DOHH2 (cell line): ENCODE results near the gene EARS2.
A peak's percentile ranks its signal among the peaks of the same experiment; 100 is the strongest.

ENCODE experiments used
- H3F3A ChIP-seq: fragments of 200-600 bp; sonication (generic), shearing (Covaris generic); 2 replicates; pipeline ENCODE4 v1.6.0; 2016; ENCODE audit warnings: antibody characterized with exemption, mild to moderate bottlenecking; ENCODE audit not compliant: control insufficient read depth, insufficient read depth
- H3K27ac ChIP-seq: fragments of 200-600 bp; sonication (generic); 2 replicates; pipeline ENCODE4 v1.5.1; 2014; ENCODE audit warnings: low read depth, mild to moderate bottlenecking, low read length, moderate library complexity
- H3K27me3 ChIP-seq: fragments of 200-600 bp; sonication (generic); 2 replicates; pipeline ENCODE4 v1.6.1; 2014; ENCODE audit warnings: mild to moderate bottlenecking, low read length, mixed read lengths; ENCODE audit not compliant: control insufficient read depth
- H3K36me3 ChIP-seq: fragments of 200-600 bp; sonication (generic); 2 replicates; pipeline ENCODE4 v1.6.1; 2014; ENCODE audit warnings: mild to moderate bottlenecking, low read length, moderate library complexity, mixed read lengths; ENCODE audit not compliant: control insufficient read depth
- H3K4me1 ChIP-seq: fragments of 200-600 bp; sonication (generic); 2 replicates; pipeline ENCODE4 v1.6.1; 2014; ENCODE audit warnings: mild to moderate bottlenecking, low read length, mixed read lengths; ENCODE audit not compliant: control insufficient read depth
- H3K4me2 ChIP-seq: fragments of 200-600 bp; sonication (generic); 2 replicates; pipeline ENCODE4 v1.6.0; 2014; ENCODE audit warnings: mild to moderate bottlenecking, low read length, moderate library complexity
- H3K4me3 ChIP-seq: fragments of 200-600 bp; sonication (generic); 2 replicates; pipeline ENCODE4 v1.5.1; 2014; ENCODE audit warnings: mild to moderate bottlenecking, low read length, mixed read lengths
- H3K79me2 ChIP-seq: fragments of 200-600 bp; sonication (generic); 2 replicates; pipeline ENCODE4 v1.6.1; 2014; ENCODE audit warnings: mild to moderate bottlenecking, low read length, mixed read lengths; ENCODE audit not compliant: control insufficient read depth
- H3K9me2 ChIP-seq: fragments of 200-600 bp; sonication (generic); replicated peaks from 2 replicates; pipeline ENCODE4 v1.6.1; 2014; ENCODE audit warnings: mild to moderate bottlenecking, low read length, mixed read lengths; ENCODE audit not compliant: control insufficient read depth
- H3K9me3 ChIP-seq: fragments of 200-600 bp; sonication (generic); 2 replicates; pipeline ENCODE4 v1.6.1; 2014; ENCODE audit warnings: antibody characterized with exemption, low read length, mixed read lengths; ENCODE audit not compliant: control insufficient read depth, insufficient read depth
- H4K20me1 ChIP-seq: fragments of 200-600 bp; sonication (generic); 2 replicates; pipeline ENCODE4 v1.6.0; 2014; ENCODE audit warnings: low read depth, mild to moderate bottlenecking, antibody characterized with exemption, low read length, moderate library complexity; ENCODE audit not compliant: control insufficient read depth, insufficient read depth
- EZH2phosphoT487 ChIP-seq: fragments of 200-600 bp; sonication (generic); IDR thresholded peaks from 2 replicates; pipeline ENCODE4 v1.6.1; 2017; ENCODE audit warnings: borderline replicate concordance, mild to moderate bottlenecking, antibody characterized with exemption, low read length, moderate library complexity, mixed read lengths
- TF ChIP-seq, protein P1 (sequence below): fragments of 200-600 bp; sonication (generic); IDR thresholded peaks from one replicate; pipeline ENCODE4 v1.5.1; 2014; ENCODE audit warnings: antibody characterized with exemption, mild to moderate bottlenecking, low read depth, low read length; ENCODE audit not compliant: poor library complexity, severe bottlenecking

EARS2 gene

DNA sequence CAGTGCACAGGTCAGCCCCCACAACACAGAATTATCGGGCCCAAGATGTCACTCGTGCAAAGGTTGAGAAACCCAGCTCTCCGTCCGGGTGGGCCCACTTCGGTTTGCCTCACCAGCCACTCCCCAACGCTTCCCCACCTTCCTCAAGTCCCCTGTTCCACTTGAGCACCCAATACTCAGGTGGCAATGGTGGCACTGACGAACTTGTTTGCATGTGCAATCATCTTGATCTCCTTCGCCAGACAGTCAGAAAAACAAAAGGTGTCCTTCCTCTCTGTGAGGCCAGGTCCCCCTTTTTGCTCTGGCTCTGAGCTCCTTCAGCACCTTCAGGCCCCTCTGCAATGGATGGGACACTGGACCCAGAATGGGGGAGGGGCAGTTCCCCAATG lies 50.5 kb downstream of the EARS2 start:
- Histone ChIP-seq H3K4me2 (peak overlapping the region; percentile 100), H3K79me2 (peaks cover 94% of the 10 kb centered on the region)

DNA sequence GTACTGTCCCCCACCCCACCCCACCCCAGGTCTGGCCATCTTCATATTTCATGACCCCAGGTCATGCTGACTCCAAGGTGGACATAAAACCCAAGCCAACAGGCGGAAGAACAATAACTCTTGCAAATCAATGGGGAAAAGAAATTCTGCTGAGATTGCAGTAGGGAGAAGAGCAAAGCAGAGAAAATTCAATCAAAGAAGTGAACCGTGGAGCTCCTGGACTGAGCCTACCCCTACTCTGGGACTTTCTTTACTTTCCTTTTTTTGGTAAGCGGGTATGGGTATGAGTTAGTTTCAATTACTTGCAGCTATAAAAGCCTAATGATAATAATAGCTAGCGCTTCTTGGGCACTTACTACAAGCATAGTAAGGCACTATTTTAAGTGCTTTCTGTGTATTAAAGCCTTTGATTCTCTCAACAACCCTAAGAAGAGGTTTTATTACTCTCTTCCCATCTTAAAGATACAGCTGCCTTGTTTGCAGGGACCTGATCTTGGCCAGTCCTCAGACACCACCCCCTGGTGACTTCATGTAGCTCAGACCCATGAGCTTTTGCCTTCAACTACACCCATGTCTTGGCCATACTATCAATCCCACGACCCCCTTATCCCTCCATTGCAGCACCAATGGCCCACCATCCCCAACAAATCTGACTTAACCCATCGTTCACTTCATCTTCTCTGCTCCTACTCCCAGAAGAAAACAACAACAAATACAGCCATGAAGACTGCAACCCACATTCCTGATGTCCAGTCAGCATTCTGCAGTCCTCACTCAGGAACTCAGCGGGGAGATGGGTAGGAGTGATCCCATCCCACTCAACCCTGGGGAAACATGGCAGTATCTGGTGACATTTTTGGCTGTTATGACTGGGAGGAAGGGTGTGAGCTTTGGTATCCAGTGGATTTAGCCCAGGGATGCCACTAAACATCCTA lies 51.2 kb downstream of the EARS2 start:
- H3K9me2 ChIP-seq: no peaks in the 10 kb centered on the region
- H3K4me2 ChIP-seq: peak overlapping the region; percentile 100
- H3K27me3 ChIP-seq: no peaks in the 10 kb centered on the region; the same call in 1 of the 2 replicates
- peak overlapping the region; percentile 100 for H3K27ac ChIP-seq
- TF ChIP-seq EZH2phosphoT487: no peak
- TF ChIP-seq, protein P1, sequence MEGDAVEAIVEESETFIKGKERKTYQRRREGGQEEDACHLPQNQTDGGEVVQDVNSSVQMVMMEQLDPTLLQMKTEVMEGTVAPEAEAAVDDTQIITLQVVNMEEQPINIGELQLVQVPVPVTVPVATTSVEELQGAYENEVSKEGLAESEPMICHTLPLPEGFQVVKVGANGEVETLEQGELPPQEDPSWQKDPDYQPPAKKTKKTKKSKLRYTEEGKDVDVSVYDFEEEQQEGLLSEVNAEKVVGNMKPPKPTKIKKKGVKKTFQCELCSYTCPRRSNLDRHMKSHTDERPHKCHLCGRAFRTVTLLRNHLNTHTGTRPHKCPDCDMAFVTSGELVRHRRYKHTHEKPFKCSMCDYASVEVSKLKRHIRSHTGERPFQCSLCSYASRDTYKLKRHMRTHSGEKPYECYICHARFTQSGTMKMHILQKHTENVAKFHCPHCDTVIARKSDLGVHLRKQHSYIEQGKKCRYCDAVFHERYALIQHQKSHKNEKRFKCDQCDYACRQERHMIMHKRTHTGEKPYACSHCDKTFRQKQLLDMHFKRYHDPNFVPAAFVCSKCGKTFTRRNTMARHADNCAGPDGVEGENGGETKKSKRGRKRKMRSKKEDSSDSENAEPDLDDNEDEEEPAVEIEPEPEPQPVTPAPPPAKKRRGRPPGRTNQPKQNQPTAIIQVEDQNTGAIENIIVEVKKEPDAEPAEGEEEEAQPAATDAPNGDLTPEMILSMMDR: peak; percentile 35
- H3F3A ChIP-seq: peaks cover 24% of the 10 kb centered on the region
- no peaks in the 10 kb centered on the region for H3K9me3 ChIP-seq
- peaks cover 67% of the 10 kb centered on the region for H4K20me1 ChIP-seq
- H3K4me3 ChIP-seq: peak overlapping the region; percentile 88
- H3K4me1 ChIP-seq: peaks cover 67% of the 10 kb centered on the region
- peaks cover 100% of the 10 kb centered on the region for H3K79me2 ChIP-seq
- H3K36me3 ChIP-seq: peaks cover 91% of the 10 kb centered on the region

More for the DNA sequence above, 50.5 kb downstream of the EARS2 start:
- TF ChIP-seq, protein P1: no peak
- TF ChIP-seq EZH2phosphoT487: no peak
- Histone ChIP-seq H3K27ac (peak overlapping the region; percentile 100), H4K20me1 (peaks cover 61% of the 10 kb centered on the region), H3K27me3 (no peaks in the 10 kb centered on the region; the same call in 1 of the 2 replicates), H3K4me1 (peaks cover 67% of the 10 kb centered on the region), H3K36me3 (peaks cover 84% of the 10 kb centered on the region), H3K9me2 (no peaks in the 10 kb centered on the region), H3F3A (peaks cover 28% of the 10 kb centered on the region), H3K4me3 (peak overlapping the region; percentile 88), H3K9me3 (no peaks in the 10 kb centered on the region)

DNA sequence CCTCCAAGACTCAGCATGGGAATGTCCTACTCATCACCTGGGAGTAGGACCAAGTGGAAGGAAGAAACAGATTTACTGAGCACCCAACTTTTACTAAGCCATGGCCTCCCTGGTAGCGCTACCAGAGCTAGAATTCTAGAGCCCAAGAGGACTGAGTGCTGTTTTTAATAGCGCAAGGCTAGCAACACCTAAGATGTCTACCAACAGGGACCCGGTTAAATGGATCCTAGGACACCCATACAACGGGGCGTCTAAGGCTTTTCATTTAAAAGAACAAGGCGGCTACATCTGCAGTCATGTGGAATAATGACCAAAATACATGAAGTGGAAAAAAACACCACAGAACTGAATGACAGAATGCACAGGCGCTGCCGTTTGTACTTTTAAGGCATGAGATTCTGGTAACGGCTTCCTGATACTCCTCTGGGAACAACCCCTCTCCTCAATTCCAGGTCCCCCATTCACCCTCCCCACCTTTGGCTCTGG lies 51.9 kb downstream of the EARS2 start:
- Histone ChIP-seq H3K36me3 (peaks cover 98% of the 10 kb centered on the region), H3K79me2 (peaks cover 100% of the 10 kb centered on the region), H3K4me2 (peak overlapping the region; percentile 100), H3K4me1 (peaks cover 69% of the 10 kb centered on the region), H3K27ac (peak overlapping the region; percentile 100), H3K9me2 (no peaks in the 10 kb centered on the region), H3K4me3 (peak overlapping the region; percentile 88), H4K20me1 (peaks cover 75% of the 10 kb centered on the region), H3K27me3 (no peaks in the 10 kb centered on the region; the same call in 1 of the 2 replicates), H3F3A (peaks cover 23% of the 10 kb centered on the region), H3K9me3 (no peaks in the 10 kb centered on the region)
- TF ChIP-seq, protein P1: no peak
- TF ChIP-seq EZH2phosphoT487: no peak
